K562 (cell line): ENCODE data around the gene ELOB. TPM values are rescaled to one million over a fixed set of nuclear protein-coding genes. Genes with fewer than 3 reads are reported as not detected.

Experiments used
- ARHGAP35 ChIP-seq: fragments of 450-650 bp; IDR thresholded peaks from 2 replicates; pipeline ENCODE4 v1.6.1; 2018; ENCODE audit not compliant: partially characterized antibody
- BACH1 ChIP-seq: fragments of 200-800 bp; sonication (Bioruptor generic); IDR thresholded peaks from 2 replicates; pipeline ENCODE4 v1.6.1; 2016; ENCODE audit warnings: missing genetic modification characterization, missing compliant biosample characterization
- CBX1 ChIP-seq: sonication (generic); IDR thresholded peaks from 2 replicates; pipeline ENCODE4 v1.6.1; 2016; ENCODE audit warnings: antibody characterized with exemption, low read depth, mild to moderate bottlenecking
- HDAC1 ChIP-seq, 2 experiments: fragments of 450-650 bp; IDR thresholded peaks; 2 replicates each; pipeline ENCODE4 v1.6.1; 2016 to 2017; ENCODE audit warnings: inconsistent platforms in 1 of 2, mild to moderate bottlenecking in 1 of 2, moderate library complexity in 1 of 2
- HNRNPLL ChIP-seq: fragments of 200-400 bp; formaldehyde crosslinking; IDR thresholded peaks from 2 replicates; pipeline ENCODE4 v1.6.1; 2017; ENCODE audit warnings: low read length, low read depth, mild to moderate bottlenecking; ENCODE audit not compliant: poor library complexity, severe bottlenecking
- MYBL2 ChIP-seq, 2 experiments: fragments of 450-650 bp in 1 of 2; sonication (generic) in 1 of 2; formaldehyde crosslinking in 1 of 2; IDR thresholded peaks; 2 replicates each; pipeline versions ENCODE4 v1.6.1 to v1.8.1; 2017 to 2022; ENCODE audit warnings: borderline replicate concordance in 1 of 2, inconsistent platforms in 1 of 2, low read depth in 1 of 2, mild to moderate bottlenecking in 1 of 2, missing genetic modification reagents in 1 of 2, moderate library complexity in 1 of 2
- PBX2 ChIP-seq, 2 experiments: IDR thresholded peaks in 1 of 2; conservative IDR thresholded peaks in 1 of 2; 2 replicates each; pipeline ENCODE4 v1.6.1; 2016; ENCODE audit warnings: low read depth in 2 of 2, mild to moderate bottlenecking in 1 of 2, missing compliant biosample characterization in 1 of 2, missing genetic modification characterization in 1 of 2, moderate library complexity in 1 of 2
- PHB2 ChIP-seq: fragments of 450-650 bp; IDR thresholded peaks from 2 replicates; pipeline ENCODE4 v1.6.1; 2017; ENCODE audit warnings: low read depth
- RCOR1 ChIP-seq, 2 experiments: IDR thresholded peaks; 2 replicates each; pipeline ENCODE4 v1.6.1; 2012; ENCODE audit warnings: low read depth in 2 of 2, low read length in 2 of 2, borderline replicate concordance in 1 of 2, improper control_type of control experiment in 1 of 2
- SAFB2 ChIP-seq: fragments of 200-400 bp; formaldehyde crosslinking; IDR thresholded peaks from 2 replicates; pipeline ENCODE4 v1.6.1; 2018; ENCODE audit warnings: borderline replicate concordance, low read length, low read depth, moderate library complexity; ENCODE audit not compliant: severe bottlenecking
- SIX5 ChIP-seq, 2 experiments: IDR thresholded peaks; 2 replicates each; pipeline ENCODE4 v1.6.1; 2011; ENCODE audit warnings: low read length in 2 of 2, borderline replicate concordance in 1 of 2, low read depth in 1 of 2, mild to moderate bottlenecking in 1 of 2, moderate library complexity in 1 of 2; ENCODE audit not compliant: insufficient read depth in 1 of 2
- SMAD3 ChIP-seq: fragments of 450-650 bp; formaldehyde crosslinking; conservative IDR thresholded peaks from 2 replicates; pipeline ENCODE4 v1.4.0; 2020; ENCODE audit warnings: mild to moderate bottlenecking
- SMARCA4 ChIP-seq: fragments of 450-650 bp; IDR thresholded peaks from 2 replicates; pipeline ENCODE4 v1.6.1; 2016
- XRCC4 ChIP-seq: IDR thresholded peaks from one replicate; pipeline ENCODE4 v1.6.1; 2011; ENCODE audit not compliant: insufficient read depth, insufficient read length; ENCODE audit errors: extremely low read depth
- ZBTB33 ChIP-seq: sonication (generic); formaldehyde crosslinking; IDR thresholded peaks from 2 replicates; pipeline ENCODE4 v1.8.1; 2023; ENCODE audit warnings: mild to moderate bottlenecking, missing genetic modification reagents
- ZNF175 ChIP-seq: fragments of 200-800 bp; sonication (Bioruptor generic); IDR thresholded peaks from 2 replicates; pipeline ENCODE4 v1.6.1; 2016; ENCODE audit warnings: low read depth, mild to moderate bottlenecking, missing genetic modification characterization, missing compliant biosample characterization
- ZNF316 ChIP-seq: fragments of 450-650 bp; IDR thresholded peaks from 2 replicates; pipeline ENCODE4 v1.6.1; 2016
- polyA plus RNA-seq, 8 experiments: library from polyadenylated mRNA; depleted of rRNA in 4 of 8; stranded (reverse) in 5 of 8; unstranded in 3 of 8; fragments of >200 nt; fragmentation: Nextera tagmentation in 2 of 8; fragmentation: Illumina TruSeq in 1 of 8; extraction: Ambion mirVana in 2 of 8; extraction: Trizol in 1 of 8; gene quantifications; 2 replicates each; pipeline versions ENCODE4 v1.2.1 to v1.2.3, GENCODE V29; 2011 to 2014; ENCODE audit warnings: inconsistent platforms in 1 of 8, missing spikeins in 1 of 8
- total RNA-seq, 7 experiments: library from RNA; depleted of rRNA in 6 of 7; stranded (reverse); fragments of >200 nt in 6 of 7; fragmentation: Illumina TruSeq in 2 of 7; extraction: Trizol in 2 of 7; gene quantifications; 2 replicates each; pipeline versions ENCODE4 v1.2.1 to v1.2.3, GENCODE V29; 2011 to 2021; ENCODE audit warnings: low replicate concordance in 1 of 7
- TF ChIP-seq, protein P1 (sequence below): fragments of 250-450 bp; sonication (Bioruptor Pico); IDR thresholded peaks from 2 replicates; pipeline ENCODE4 v1.4.0; 2020; ENCODE audit warnings: mild to moderate bottlenecking, moderate library complexity

ELOB gene
- total and polyA plus RNA-seq, 9 of the 15 experiments (the other 6 are each of a cell fraction or from before 2014, with no cell fraction given), result 63.2 to 791 (median 237) TPM

- TF ChIP-seq PBX2 (CRISPR knock-in tag; IDR thresholded peaks at IDR 0.05; ENCODE audit: low read depth), result no peak
- no peak for TF ChIP-seq PBX2 (tag; conservative IDR thresholded peaks at IDR 0.05; ENCODE audit: low read depth)
- TF ChIP-seq HDAC1 (IDR thresholded peaks at IDR 0.05), result no peak; a peak in 1 of 4 replicates
- no peak for TF ChIP-seq SAFB2
- peak; percentile 39; the same call in 1 of the 2 replicates for TF ChIP-seq ZBTB33 (CRISPR knock-in tag)
- no peak for TF ChIP-seq SMARCA4
- peak; percentile 91; the same call in 1 of the 2 replicates for TF ChIP-seq ZNF175 (CRISPR knock-in tag)
- TF ChIP-seq, protein P1, sequence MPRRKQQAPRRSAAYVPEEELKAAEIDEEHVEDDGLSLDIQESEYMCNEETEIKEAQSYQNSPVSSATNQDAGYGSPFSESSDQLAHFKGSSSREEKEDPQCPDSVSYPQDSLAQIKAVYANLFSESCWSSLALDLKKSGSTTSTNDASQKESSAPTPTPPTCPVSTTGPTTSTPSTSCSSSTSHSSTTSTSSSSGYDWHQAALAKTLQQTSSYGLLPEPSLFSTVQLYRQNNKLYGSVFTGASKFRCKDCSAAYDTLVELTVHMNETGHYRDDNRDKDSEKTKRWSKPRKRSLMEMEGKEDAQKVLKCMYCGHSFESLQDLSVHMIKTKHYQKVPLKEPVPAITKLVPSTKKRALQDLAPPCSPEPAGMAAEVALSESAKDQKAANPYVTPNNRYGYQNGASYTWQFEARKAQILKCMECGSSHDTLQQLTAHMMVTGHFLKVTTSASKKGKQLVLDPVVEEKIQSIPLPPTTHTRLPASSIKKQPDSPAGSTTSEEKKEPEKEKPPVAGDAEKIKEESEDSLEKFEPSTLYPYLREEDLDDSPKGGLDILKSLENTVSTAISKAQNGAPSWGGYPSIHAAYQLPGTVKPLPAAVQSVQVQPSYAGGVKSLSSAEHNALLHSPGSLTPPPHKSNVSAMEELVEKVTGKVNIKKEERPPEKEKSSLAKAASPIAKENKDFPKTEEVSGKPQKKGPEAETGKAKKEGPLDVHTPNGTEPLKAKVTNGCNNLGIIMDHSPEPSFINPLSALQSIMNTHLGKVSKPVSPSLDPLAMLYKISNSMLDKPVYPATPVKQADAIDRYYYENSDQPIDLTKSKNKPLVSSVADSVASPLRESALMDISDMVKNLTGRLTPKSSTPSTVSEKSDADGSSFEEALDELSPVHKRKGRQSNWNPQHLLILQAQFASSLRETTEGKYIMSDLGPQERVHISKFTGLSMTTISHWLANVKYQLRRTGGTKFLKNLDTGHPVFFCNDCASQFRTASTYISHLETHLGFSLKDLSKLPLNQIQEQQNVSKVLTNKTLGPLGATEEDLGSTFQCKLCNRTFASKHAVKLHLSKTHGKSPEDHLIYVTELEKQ, result no peak
- 0 out of 2 replicates have a peak, but pooled peaks have one; percentile 15 for TF ChIP-seq CBX1
- no peak for TF ChIP-seq SMAD3 (CRISPR knock-in tag)
- no peak for TF ChIP-seq HNRNPLL
- peak; percentile 82; the same call in 1 of the 2 replicates for TF ChIP-seq BACH1 (tag)
- TF ChIP-seq PHB2, result no peak
- TF ChIP-seq SIX5 (IDR thresholded peaks at IDR 0.05; ENCODE audit: borderline replicate concordance in 1 of 2, insufficient read depth in 1 of 2, low read depth in 1 of 2, low read length in 2 of 2), result no peak
- TF ChIP-seq ARHGAP35, result no peak
- no peak for TF ChIP-seq RCOR1 (IDR thresholded peaks at IDR 0.05; ENCODE audit: borderline replicate concordance in 1 of 2, low read depth in 2 of 2, low read length in 2 of 2)
- no peak for TF ChIP-seq MYBL2 (IDR thresholded peaks at IDR 0.05; ENCODE audit: low read depth)
- no peak for TF ChIP-seq MYBL2 (CRISPR knock-in tag; IDR thresholded peaks at IDR 0.05; ENCODE audit: borderline replicate concordance)
- no peak for TF ChIP-seq XRCC4
- no peak for TF ChIP-seq ZNF316
Observed at GRCh38 chr16:2751577-2752034, 25.5 kb downstream of the ELOB start (continued).
